HEK293 (cell line): ENCODE measurements around the gene GSAP.

Source experiments
- CTCF ChIP-seq: fragments of 450-650 bp; formaldehyde crosslinking; IDR thresholded peaks from 2 replicates; pipeline ENCODE4 v1.5.1; 2016; ENCODE audit warnings: missing biosample characterization, missing genetic modification characterization
- HOXC10 ChIP-seq: sonication (generic); formaldehyde crosslinking; IDR thresholded peaks from 2 replicates; pipeline ENCODE4 v1.8.1; 2023; ENCODE audit warnings: mild to moderate bottlenecking, missing genetic modification reagents
- ZNF423 ChIP-seq: fragments of 450-650 bp; formaldehyde crosslinking; IDR thresholded peaks from 2 replicates; pipeline ENCODE4 v1.5.1; 2016; ENCODE audit warnings: missing biosample characterization, missing genetic modification characterization
- TF ChIP-seq, protein P1 (sequence below): fragments of 450-650 bp; IDR thresholded peaks from 2 replicates; pipeline ENCODE4 v1.5.1; 2018; ENCODE audit warnings: missing biosample characterization, missing genetic modification characterization

- no peak for TF ChIP-seq HOXC10 (CRISPR knock-in tag)
- TF ChIP-seq, protein P1, sequence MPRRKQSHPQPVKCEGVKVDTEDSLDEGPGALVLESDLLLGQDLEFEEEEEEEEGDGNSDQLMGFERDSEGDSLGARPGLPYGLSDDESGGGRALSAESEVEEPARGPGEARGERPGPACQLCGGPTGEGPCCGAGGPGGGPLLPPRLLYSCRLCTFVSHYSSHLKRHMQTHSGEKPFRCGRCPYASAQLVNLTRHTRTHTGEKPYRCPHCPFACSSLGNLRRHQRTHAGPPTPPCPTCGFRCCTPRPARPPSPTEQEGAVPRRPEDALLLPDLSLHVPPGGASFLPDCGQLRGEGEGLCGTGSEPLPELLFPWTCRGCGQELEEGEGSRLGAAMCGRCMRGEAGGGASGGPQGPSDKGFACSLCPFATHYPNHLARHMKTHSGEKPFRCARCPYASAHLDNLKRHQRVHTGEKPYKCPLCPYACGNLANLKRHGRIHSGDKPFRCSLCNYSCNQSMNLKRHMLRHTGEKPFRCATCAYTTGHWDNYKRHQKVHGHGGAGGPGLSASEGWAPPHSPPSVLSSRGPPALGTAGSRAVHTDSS (tag by site-specific recombination), result no peak
- TF ChIP-seq CTCF (tag by site-specific recombination), result no peak
- TF ChIP-seq ZNF423, result no peak
These were observed 19.1 kb downstream of the GSAP start for GRCh38 chr7:77396894-77397547.
